ENCODE results near the gene ALMS1. TPM values are rescaled to one million over a fixed set of nuclear protein-coding genes. Genes with fewer than 3 reads are reported as not detected.
A peak's percentile ranks its signal among the peaks of the same experiment; 100 is the strongest.

Gene ALMS1, protein sequence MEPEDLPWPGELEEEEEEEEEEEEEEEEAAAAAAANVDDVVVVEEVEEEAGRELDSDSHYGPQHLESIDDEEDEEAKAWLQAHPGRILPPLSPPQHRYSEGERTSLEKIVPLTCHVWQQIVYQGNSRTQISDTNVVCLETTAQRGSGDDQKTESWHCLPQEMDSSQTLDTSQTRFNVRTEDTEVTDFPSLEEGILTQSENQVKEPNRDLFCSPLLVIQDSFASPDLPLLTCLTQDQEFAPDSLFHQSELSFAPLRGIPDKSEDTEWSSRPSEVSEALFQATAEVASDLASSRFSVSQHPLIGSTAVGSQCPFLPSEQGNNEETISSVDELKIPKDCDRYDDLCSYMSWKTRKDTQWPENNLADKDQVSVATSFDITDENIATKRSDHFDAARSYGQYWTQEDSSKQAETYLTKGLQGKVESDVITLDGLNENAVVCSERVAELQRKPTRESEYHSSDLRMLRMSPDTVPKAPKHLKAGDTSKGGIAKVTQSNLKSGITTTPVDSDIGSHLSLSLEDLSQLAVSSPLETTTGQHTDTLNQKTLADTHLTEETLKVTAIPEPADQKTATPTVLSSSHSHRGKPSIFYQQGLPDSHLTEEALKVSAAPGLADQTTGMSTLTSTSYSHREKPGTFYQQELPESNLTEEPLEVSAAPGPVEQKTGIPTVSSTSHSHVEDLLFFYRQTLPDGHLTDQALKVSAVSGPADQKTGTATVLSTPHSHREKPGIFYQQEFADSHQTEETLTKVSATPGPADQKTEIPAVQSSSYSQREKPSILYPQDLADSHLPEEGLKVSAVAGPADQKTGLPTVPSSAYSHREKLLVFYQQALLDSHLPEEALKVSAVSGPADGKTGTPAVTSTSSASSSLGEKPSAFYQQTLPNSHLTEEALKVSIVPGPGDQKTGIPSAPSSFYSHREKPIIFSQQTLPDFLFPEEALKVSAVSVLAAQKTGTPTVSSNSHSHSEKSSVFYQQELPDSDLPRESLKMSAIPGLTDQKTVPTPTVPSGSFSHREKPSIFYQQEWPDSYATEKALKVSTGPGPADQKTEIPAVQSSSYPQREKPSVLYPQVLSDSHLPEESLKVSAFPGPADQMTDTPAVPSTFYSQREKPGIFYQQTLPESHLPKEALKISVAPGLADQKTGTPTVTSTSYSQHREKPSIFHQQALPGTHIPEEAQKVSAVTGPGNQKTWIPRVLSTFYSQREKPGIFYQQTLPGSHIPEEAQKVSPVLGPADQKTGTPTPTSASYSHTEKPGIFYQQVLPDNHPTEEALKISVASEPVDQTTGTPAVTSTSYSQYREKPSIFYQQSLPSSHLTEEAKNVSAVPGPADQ (N-terminal part only)
- 10 to 100 TPM; 18.5 to 69.3 TPM for total RNA-seq

GRCh38 chr2:73385504-73386341 lies at the start of gene ALMS1:
Gene ALMS1, plus strand, starts transcription at chr2:73385836. Its CDS starts 33 bp downstream, at chr2:73385869.
- Histone ChIP-seq H3K36me3 (no peaks in the 10 kb centered on the region), H3K27me3 (replicated peaks; ENCODE audit: insufficient read depth) (no peaks in the 10 kb centered on the region), H3K9me3 (no peaks in the 10 kb centered on the region), H3K4me1 (replicated peaks) (no peaks in the 10 kb centered on the region), H3K4me3 (peak within 1 kb of the TSS; percentile 67 to 74), H3K27ac (peak within 1 kb of the TSS; percentile 93)
- under 1% methylated on average over 60 of the region's 84 CpGs for WGBS
- peak; percentile 33 for TF ChIP-seq POLR2A (IDR thresholded peaks at IDR 0.05)
- TF ChIP-seq POLR2AphosphoS5 (IDR thresholded peaks at IDR 0.05): peak; percentile 34
- TF ChIP-seq, protein P1, sequence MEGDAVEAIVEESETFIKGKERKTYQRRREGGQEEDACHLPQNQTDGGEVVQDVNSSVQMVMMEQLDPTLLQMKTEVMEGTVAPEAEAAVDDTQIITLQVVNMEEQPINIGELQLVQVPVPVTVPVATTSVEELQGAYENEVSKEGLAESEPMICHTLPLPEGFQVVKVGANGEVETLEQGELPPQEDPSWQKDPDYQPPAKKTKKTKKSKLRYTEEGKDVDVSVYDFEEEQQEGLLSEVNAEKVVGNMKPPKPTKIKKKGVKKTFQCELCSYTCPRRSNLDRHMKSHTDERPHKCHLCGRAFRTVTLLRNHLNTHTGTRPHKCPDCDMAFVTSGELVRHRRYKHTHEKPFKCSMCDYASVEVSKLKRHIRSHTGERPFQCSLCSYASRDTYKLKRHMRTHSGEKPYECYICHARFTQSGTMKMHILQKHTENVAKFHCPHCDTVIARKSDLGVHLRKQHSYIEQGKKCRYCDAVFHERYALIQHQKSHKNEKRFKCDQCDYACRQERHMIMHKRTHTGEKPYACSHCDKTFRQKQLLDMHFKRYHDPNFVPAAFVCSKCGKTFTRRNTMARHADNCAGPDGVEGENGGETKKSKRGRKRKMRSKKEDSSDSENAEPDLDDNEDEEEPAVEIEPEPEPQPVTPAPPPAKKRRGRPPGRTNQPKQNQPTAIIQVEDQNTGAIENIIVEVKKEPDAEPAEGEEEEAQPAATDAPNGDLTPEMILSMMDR (IDR thresholded peaks at IDR 0.05): peak in 2 of 4 experiments; percentile 37 to 42
- intact Hi-C loops (cut with DNase I): loop anchor here (5.0 kb wide), 1 partner anchor 153 kb away; the partner anchor contains the start of genes CCT7 and PRADC1
- peak; percentile 82 for DNase-seq (ENCODE audit: low spot score)

DNA sequence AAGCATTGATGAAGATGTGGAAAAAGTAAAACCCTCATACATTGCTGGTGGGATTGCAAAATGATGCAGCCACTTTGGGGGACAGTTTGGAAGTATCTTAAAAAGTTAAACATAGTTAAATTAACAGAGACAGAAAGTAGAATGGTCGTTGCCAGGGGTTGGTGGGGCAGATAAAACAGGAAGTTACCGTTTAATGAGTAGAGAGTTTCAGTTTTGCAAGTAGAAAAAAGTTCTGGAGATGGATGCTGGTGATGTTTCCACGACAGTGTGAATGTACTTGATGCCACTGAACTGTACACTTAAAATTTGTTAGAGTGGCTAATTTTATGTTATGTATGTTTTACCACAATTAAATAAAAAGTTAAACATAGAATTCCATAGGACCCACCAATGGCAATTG lies 47.8 kb upstream of the ALMS1 start:
- no peak overlapping the region for H3K4me3 ChIP-seq
- H3K27ac ChIP-seq: no peak overlapping the region
- H3K36me3 ChIP-seq: no peaks in the 10 kb centered on the region
- WGBS: 29% methylated on average over 3 of the region's 3 CpGs
- H3K27me3 ChIP-seq (replicated peaks; ENCODE audit: insufficient read depth): no peaks in the 10 kb centered on the region
- no peak for DNase-seq (ENCODE audit: low spot score)
- intact Hi-C loops (cut with DNase I): no loop called here
- H3K4me1 ChIP-seq (replicated peaks): no peaks in the 10 kb centered on the region
- H3K9me3 ChIP-seq: no peaks in the 10 kb centered on the region
- no peak for TF ChIP-seq POLR2AphosphoS5 (IDR thresholded peaks at IDR 0.05)

DNA sequence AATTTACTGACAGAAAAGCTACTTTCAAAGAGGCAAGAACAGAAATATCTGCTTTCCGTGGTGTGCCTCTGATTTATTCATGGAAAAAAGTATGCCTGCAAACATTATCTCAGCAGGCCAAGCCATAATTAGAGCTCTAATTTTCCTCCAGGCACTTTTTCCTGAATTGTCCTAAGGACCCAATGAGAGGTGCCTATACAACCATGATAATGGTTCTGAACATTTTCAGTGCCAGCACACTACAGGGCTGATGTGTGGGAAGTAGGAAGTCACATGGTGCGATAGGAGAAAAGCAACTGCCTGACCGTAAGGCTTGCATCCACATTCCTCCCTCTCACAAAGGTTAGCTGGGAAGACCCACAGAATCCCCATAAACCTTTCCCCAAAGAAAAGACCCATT lies 46.4 kb upstream of the ALMS1 start:
- no peak overlapping the region for H3K4me3 ChIP-seq
- intact Hi-C loops (cut with DNase I): no loop called here
- no peaks in the 10 kb centered on the region for H3K9me3 ChIP-seq
- DNase-seq (ENCODE audit: low spot score): no peak
- no peaks in the 10 kb centered on the region for H3K36me3 ChIP-seq
- no peaks in the 10 kb centered on the region for H3K27me3 ChIP-seq (replicated peaks; ENCODE audit: insufficient read depth)
- H3K27ac ChIP-seq: no peak overlapping the region
- H3K4me1 ChIP-seq (replicated peaks): no peaks in the 10 kb centered on the region
- no peak for TF ChIP-seq POLR2A (IDR thresholded peaks at IDR 0.05)
- TF ChIP-seq, protein P1 (IDR thresholded peaks at IDR 0.05): no peak
- TF ChIP-seq POLR2AphosphoS5 (IDR thresholded peaks at IDR 0.05): no peak
- 47% methylated on average over 3 of the region's 3 CpGs for whole genome bisulfite sequencing

- Histone ChIP-seq H3K27ac (no peak overlapping the region), H3K36me3 (no peaks in the 10 kb centered on the region), H3K27me3 (replicated peaks; ENCODE audit: insufficient read depth) (no peaks in the 10 kb centered on the region), H3K4me3 (no peak overlapping the region), H3K9me3 (no peaks in the 10 kb centered on the region), H3K4me1 (replicated peaks) (no peaks in the 10 kb centered on the region)
- WGBS: 46% methylated on average over 3 of the region's 3 CpGs
- DNase-seq (ENCODE audit: low spot score): no peak
- intact Hi-C loops (cut with DNase I): no loop called here
- TF ChIP-seq POLR2AphosphoS5 (IDR thresholded peaks at IDR 0.05) (no peak), POLR2A (IDR thresholded peaks at IDR 0.05) (no peak)
- TF ChIP-seq, protein P1 (IDR thresholded peaks at IDR 0.05): no peak
Observed at GRCh38 chr2:73341039-73341438, 44.6 kb upstream of the ALMS1 start.
